ENCODE data around the gene ZNF280B.
"Not testable (repeated sequence)": the region's sequence is repeated elsewhere in the genome, so short reads cannot be mapped to it uniquely, and the experiment has no call there.

Gene ZNF280B

DNA sequence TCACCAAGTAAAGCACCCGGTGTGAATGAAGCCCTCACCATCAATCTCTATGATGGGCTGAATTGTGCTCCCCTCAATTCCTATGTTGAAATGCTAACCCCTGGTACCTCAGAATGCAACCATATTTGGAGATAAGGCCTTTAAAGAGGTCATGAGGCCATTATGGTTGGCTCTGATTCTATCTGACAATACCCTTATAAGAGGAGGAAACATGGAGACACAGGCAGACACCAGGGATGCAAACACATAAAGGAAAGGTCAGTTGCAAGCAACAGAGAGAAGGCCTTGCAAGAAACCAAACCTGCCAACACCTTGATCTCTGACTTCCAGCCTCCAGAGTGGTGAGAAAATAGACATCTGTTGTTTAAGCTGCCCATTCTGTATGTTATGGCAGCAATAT, 24.9 kb upstream of the ZNF280B start:
- Histone ChIP-seq H3K4me1 (ENCODE audit: control insufficient read depth in 1 of 2, insufficient read depth in 2 of 2, low read length in 2 of 2) (no peaks in the 10 kb centered on the region), H3K9me3 (ENCODE audit: control insufficient read depth in 1 of 2, low read length in 2 of 2) (no peaks in the 10 kb centered on the region), H3K36me3 (ENCODE audit: control insufficient read depth in 1 of 2, insufficient read depth in 2 of 2, low read length in 2 of 2) (no peaks in the 10 kb centered on the region), H3K4me3 (ENCODE audit: low read depth in 1 of 2, low read length in 2 of 2) (no peak overlapping the region), H3K27ac (ENCODE audit: low read length) (no peak overlapping the region), H3K27me3 (ENCODE audit: low read depth, low read length) (no peaks in the 10 kb centered on the region)

GRCh38 chr22:22532547-22533071, 24.1 kb upstream of the ZNF280B start:
- H3K27me3 ChIP-seq (ENCODE audit: low read depth, low read length); H3K9me3 ChIP-seq (ENCODE audit: control insufficient read depth in 1 of 2, low read length in 2 of 2); H3K36me3 ChIP-seq (ENCODE audit: control insufficient read depth in 1 of 2, insufficient read depth in 2 of 2, low read length in 2 of 2); H3K4me3 ChIP-seq (ENCODE audit: low read depth in 1 of 2, low read length in 2 of 2); H3K4me1 ChIP-seq (ENCODE audit: control insufficient read depth in 1 of 2, insufficient read depth in 2 of 2, low read length in 2 of 2); H3K27ac ChIP-seq (ENCODE audit: low read length): not testable (repeated sequence)

DNA sequence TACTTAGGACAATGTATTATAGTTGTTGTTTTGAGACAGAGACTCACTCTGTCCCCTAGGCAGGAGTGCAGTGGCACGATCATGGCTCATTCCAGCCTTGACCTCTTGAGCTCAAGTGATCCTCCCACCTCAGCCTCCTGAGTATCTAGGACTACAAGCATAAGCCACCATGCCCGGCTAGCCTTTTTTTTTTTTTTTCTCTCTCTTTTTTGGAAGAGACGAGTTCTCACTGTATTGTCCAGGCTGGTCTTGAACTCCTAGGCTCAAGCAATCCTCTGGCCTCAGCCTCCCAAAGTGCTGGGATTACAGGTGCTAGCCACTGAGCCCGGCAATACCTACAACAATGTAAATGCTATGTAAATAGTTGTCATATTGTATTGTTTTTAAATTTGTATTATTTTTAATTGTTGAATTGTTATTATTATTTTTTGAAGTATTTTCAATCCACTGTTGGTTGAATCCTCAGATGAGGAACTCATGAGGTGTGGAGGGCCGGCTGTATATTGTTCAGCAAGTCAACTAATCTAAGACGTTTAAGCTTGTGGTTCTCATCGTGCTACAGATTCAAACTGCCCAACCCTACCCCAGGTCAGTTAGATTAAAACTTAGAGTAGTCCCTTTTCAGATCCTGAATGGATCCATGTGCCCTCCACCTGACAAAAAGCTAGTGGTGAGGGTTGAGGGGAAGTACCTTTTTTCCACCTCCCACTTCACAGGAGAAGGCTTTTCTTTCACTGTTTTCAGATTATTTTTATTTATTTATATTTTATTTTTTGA, 23.4 kb upstream of the ZNF280B start:
- Histone ChIP-seq H3K36me3 (ENCODE audit: control insufficient read depth in 1 of 2, insufficient read depth in 2 of 2, low read length in 2 of 2) (no peaks in the 10 kb centered on the region), H3K27ac (ENCODE audit: low read length) (no peak overlapping the region), H3K4me3 (ENCODE audit: low read depth in 1 of 2, low read length in 2 of 2) (no peak overlapping the region), H3K9me3 (ENCODE audit: control insufficient read depth in 1 of 2, low read length in 2 of 2) (no peaks in the 10 kb centered on the region), H3K4me1 (ENCODE audit: control insufficient read depth in 1 of 2, insufficient read depth in 2 of 2, low read length in 2 of 2) (no peaks in the 10 kb centered on the region), H3K27me3 (ENCODE audit: low read depth, low read length) (no peaks in the 10 kb centered on the region)

GRCh38 chr22:22528780-22529179, 20.2 kb upstream of the ZNF280B start:
- Histone ChIP-seq H3K4me1 (ENCODE audit: control insufficient read depth in 1 of 2, insufficient read depth in 2 of 2, low read length in 2 of 2) (no peaks in the 10 kb centered on the region), H3K9me3 (ENCODE audit: control insufficient read depth in 1 of 2, low read length in 2 of 2) (no peaks in the 10 kb centered on the region), H3K4me3 (ENCODE audit: low read depth in 1 of 2, low read length in 2 of 2) (no peak overlapping the region), H3K36me3 (ENCODE audit: control insufficient read depth in 1 of 2, insufficient read depth in 2 of 2, low read length in 2 of 2) (no peaks in the 10 kb centered on the region), H3K27ac (ENCODE audit: low read length) (no peak overlapping the region), H3K27me3 (ENCODE audit: low read depth, low read length) (no peaks in the 10 kb centered on the region)

DNA sequence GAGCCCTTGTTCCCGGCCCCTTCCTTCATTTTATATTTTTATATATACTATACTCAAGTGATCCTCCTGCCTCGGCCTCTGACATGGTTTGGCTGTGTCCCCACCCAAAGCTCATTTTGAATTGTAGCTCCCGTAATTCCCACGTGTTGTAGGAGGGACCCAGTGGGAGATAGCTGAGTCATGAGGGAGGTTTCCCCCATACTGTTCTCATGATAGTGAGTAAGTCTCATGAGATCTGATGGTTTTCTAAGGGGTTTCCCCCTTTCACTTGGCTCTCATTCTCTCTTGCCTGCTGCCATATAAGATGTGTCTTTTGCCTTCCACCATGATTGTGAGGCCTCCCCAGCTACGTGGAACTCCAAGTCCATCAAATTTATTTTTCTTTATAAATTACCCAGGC, 18.8 kb upstream of the ZNF280B start:
- H3K4me3 ChIP-seq (ENCODE audit: low read depth in 1 of 2, low read length in 2 of 2), result no peak overlapping the region
- no peaks in the 10 kb centered on the region for H3K9me3 ChIP-seq (ENCODE audit: control insufficient read depth in 1 of 2, low read length in 2 of 2)
- no peaks in the 10 kb centered on the region for H3K27me3 ChIP-seq (ENCODE audit: low read depth, low read length)
- no peaks in the 10 kb centered on the region for H3K4me1 ChIP-seq (ENCODE audit: control insufficient read depth in 1 of 2, insufficient read depth in 2 of 2, low read length in 2 of 2)
- no peak overlapping the region for H3K27ac ChIP-seq (ENCODE audit: low read length)
- no peaks in the 10 kb centered on the region for H3K36me3 ChIP-seq (ENCODE audit: control insufficient read depth in 1 of 2, insufficient read depth in 2 of 2, low read length in 2 of 2)

- Histone ChIP-seq H3K27ac (ENCODE audit: low read length) (no peak overlapping the region), H3K9me3 (ENCODE audit: control insufficient read depth in 1 of 2, low read length in 2 of 2) (no peaks in the 10 kb centered on the region), H3K4me3 (ENCODE audit: low read depth in 1 of 2, low read length in 2 of 2) (no peak overlapping the region), H3K4me1 (ENCODE audit: control insufficient read depth in 1 of 2, insufficient read depth in 2 of 2, low read length in 2 of 2) (no peaks in the 10 kb centered on the region), H3K36me3 (ENCODE audit: control insufficient read depth in 1 of 2, insufficient read depth in 2 of 2, low read length in 2 of 2) (no peaks in the 10 kb centered on the region), H3K27me3 (ENCODE audit: low read depth, low read length) (no peaks in the 10 kb centered on the region)
Measured at GRCh38 chr22:22526125-22526912, 17.8 kb upstream of the ZNF280B start.

GRCh38 chr22:22523494-22523893, 15.0 kb upstream of the ZNF280B start:
- Histone ChIP-seq H3K4me3 (ENCODE audit: low read depth in 1 of 2, low read length in 2 of 2) (no peak overlapping the region), H3K27me3 (ENCODE audit: low read depth, low read length) (no peaks in the 10 kb centered on the region), H3K36me3 (ENCODE audit: control insufficient read depth in 1 of 2, insufficient read depth in 2 of 2, low read length in 2 of 2) (no peaks in the 10 kb centered on the region), H3K4me1 (ENCODE audit: control insufficient read depth in 1 of 2, insufficient read depth in 2 of 2, low read length in 2 of 2) (no peaks in the 10 kb centered on the region), H3K9me3 (ENCODE audit: control insufficient read depth in 1 of 2, low read length in 2 of 2) (no peaks in the 10 kb centered on the region), H3K27ac (ENCODE audit: low read length) (no peak overlapping the region)

DNA sequence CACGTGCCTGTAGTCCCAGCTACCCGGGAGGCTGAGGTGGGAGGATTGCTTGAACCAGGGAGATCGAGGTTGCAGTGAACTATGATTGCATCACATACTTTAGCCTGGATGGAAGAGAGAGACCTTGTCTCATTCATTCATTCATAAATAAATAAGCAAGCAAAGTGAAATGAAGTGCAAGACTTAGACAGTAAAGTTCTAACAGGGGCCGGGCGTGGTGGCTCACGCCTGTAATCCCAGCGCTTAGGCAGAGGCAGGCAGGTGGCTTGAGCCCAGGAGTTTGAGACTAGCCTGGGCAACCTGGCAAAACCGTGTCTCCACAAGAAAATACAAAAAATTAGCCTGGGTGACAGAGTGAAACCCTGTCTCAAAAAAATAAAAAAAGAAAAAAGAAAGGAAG, 13.1 kb upstream of the ZNF280B start:
- Histone ChIP-seq H3K27ac (ENCODE audit: low read length) (no peak overlapping the region), H3K4me3 (ENCODE audit: low read depth in 1 of 2, low read length in 2 of 2) (no peak overlapping the region), H3K36me3 (ENCODE audit: control insufficient read depth in 1 of 2, insufficient read depth in 2 of 2, low read length in 2 of 2) (no peaks in the 10 kb centered on the region), H3K4me1 (ENCODE audit: control insufficient read depth in 1 of 2, insufficient read depth in 2 of 2, low read length in 2 of 2) (no peaks in the 10 kb centered on the region), H3K9me3 (ENCODE audit: control insufficient read depth in 1 of 2, low read length in 2 of 2) (no peaks in the 10 kb centered on the region), H3K27me3 (ENCODE audit: low read depth, low read length) (no peaks in the 10 kb centered on the region)

DNA sequence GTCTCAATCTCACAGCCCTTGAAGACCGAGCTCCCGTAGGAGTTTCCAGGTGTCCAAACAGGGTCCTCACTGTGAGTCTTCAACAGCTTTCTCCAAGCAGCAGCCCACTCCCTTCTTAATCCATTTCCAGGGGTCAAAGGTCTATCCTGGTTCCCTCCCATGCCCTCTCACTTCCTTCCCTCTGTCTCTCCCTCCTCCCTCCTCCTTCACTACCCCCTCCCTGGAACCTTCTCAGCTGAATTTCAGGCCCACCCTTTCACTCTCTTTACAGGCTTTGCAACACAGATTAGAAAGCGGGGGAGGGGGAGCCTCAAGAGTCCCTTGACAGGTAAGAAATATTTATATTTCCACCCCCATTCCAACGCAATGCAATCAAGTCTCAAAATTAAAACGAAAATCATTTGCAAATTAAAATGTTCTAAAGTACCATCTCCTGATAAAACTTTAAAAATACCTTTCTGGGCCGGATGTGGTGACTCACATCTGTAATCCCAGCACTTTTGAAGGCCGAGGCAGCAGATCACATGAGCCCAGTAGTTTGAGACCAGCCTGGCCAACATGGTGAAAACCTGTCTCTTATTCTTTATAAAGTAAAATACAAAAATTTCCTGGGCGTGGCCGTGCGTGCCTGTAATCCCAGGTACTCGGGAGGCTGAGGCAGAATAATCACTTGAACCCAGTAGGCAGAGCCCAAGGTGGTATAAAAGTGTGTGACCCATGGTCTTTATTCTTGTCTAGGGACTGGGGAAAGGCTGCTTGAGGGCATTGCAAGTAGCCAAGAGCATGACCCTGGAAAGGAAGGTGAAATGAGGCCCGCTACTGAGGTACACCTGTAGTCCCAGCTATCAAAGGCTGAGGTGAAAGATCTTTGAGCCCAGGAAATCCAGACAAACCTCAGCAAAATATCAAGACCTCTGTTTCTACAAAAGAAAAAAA, 12.4 kb upstream of the ZNF280B start:
- no peaks in the 10 kb centered on the region for H3K36me3 ChIP-seq (ENCODE audit: control insufficient read depth in 1 of 2, insufficient read depth in 2 of 2, low read length in 2 of 2)
- no peaks in the 10 kb centered on the region for H3K4me1 ChIP-seq (ENCODE audit: control insufficient read depth in 1 of 2, insufficient read depth in 2 of 2, low read length in 2 of 2)
- H3K27ac ChIP-seq (ENCODE audit: low read length), result no peak overlapping the region
- H3K27me3 ChIP-seq (ENCODE audit: low read depth, low read length), result no peaks in the 10 kb centered on the region
- H3K9me3 ChIP-seq (ENCODE audit: control insufficient read depth in 1 of 2, low read length in 2 of 2), result no peaks in the 10 kb centered on the region
- H3K4me3 ChIP-seq (ENCODE audit: low read depth in 1 of 2, low read length in 2 of 2), result no peak overlapping the region

DNA sequence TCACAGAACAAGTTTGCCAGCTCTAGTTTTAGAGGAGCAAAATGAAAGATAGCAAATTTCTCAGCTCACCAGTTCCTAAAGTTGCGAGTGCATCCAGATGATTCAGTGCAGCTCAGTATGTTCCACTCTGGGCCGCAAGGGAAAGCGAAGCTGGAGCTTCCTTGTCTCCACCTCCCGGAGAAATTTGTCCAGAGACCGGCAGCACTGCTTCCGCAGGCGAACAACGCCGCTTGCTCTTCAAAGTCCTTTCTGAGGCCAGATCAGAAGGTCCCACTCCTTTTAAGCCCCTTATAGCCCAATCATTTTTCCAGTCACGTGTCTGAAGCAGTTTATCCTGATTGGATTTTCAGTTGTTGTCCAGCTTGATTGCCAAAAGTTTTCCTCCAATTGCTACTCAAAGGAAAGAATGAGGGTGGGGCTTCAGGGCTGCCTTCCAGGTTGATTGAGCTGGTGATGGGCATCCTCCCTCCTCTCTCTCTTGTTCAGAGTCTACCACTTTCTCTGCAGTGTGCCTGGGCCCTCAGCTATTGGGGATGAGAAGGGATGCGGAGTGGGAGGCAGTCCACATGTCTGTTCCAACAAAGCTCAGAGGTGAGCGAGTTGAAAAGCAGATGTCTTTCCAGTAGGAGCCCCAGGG, 11.6 kb upstream of the ZNF280B start, which contains the start of gene ZNF280A:
Gene ZNF280A (minus strand): TSS at position 251 of the 637 bp plus-strand sequence. CDS start 4,640 bp downstream, outside the sequence.
- Histone ChIP-seq H3K27me3 (ENCODE audit: low read depth, low read length) (no peaks in the 10 kb centered on the region), H3K9me3 (ENCODE audit: control insufficient read depth in 1 of 2, low read length in 2 of 2) (no peaks in the 10 kb centered on the region)

More for the DNA sequence above, 11.6 kb upstream of the ZNF280B start, which contains the start of gene ZNF280A:
- no peaks in the 10 kb centered on the region for H3K4me1 ChIP-seq (ENCODE audit: control insufficient read depth in 1 of 2, insufficient read depth in 2 of 2, low read length in 2 of 2)
- no peaks in the 10 kb centered on the region for H3K36me3 ChIP-seq (ENCODE audit: control insufficient read depth in 1 of 2, insufficient read depth in 2 of 2, low read length in 2 of 2)
- no peak within 1 kb of the TSS for H3K27ac ChIP-seq (ENCODE audit: low read length)
- no peak within 1 kb of the TSS for H3K4me3 ChIP-seq (ENCODE audit: low read depth in 1 of 2, low read length in 2 of 2)
